ENCODE data around the gene TTN. TPM values are rescaled to one million over a fixed set of nuclear protein-coding genes. Genes with fewer than 3 reads are reported as not detected.

Gene TTN
- total and polyA plus RNA-seq, 8 donors, result 0.96 to 13.8 (median 8.3) TPM

GRCh38 chr2:178845566-178846457 is 38.6 kb upstream of the TTN start:
- H3K27me3 ChIP-seq, result no peaks in the 10 kb centered on the region
- H3K36me3 ChIP-seq, result peaks cover 0 to 10% (median 0%) of the 10 kb centered on the region in 3 donors
- TF ChIP-seq, protein P1, sequence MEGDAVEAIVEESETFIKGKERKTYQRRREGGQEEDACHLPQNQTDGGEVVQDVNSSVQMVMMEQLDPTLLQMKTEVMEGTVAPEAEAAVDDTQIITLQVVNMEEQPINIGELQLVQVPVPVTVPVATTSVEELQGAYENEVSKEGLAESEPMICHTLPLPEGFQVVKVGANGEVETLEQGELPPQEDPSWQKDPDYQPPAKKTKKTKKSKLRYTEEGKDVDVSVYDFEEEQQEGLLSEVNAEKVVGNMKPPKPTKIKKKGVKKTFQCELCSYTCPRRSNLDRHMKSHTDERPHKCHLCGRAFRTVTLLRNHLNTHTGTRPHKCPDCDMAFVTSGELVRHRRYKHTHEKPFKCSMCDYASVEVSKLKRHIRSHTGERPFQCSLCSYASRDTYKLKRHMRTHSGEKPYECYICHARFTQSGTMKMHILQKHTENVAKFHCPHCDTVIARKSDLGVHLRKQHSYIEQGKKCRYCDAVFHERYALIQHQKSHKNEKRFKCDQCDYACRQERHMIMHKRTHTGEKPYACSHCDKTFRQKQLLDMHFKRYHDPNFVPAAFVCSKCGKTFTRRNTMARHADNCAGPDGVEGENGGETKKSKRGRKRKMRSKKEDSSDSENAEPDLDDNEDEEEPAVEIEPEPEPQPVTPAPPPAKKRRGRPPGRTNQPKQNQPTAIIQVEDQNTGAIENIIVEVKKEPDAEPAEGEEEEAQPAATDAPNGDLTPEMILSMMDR (IDR thresholded peaks at IDR 0.05), result no peak
- no peaks in the 10 kb centered on the region for H3K9me3 ChIP-seq
- FAIRE-seq (no peak), ATAC-seq (no peak), DNase-seq (no peak)
- intact Hi-C loops (cut with DNase I), result no loop called here
- WGBS, 2 donors, result 69 to 73% methylated on average over 2 of the region's 2 CpGs
- no peaks in the 10 kb centered on the region for H3K4me1 ChIP-seq
- no peak overlapping the region for H3K27ac ChIP-seq
- no peak overlapping the region for H3K4me3 ChIP-seq

DNA sequence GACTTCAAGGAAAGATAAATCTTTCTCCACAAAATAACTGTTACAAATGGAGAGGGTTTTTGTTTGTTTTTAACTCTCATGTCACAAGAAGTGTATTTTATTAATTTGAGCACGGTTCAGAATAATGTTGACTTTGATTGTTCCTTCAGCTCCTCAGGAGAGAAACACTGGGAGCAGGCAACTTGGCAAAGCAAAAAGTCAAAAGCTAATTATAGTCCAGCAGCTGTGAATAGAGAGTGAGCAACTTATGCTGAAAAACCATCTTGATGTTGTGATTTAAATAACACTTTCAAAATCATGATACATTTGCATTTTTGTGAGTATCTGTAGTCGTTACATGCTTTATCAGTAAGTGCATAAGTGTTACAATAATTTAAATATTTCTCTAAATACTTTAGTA is 37.5 kb upstream of the TTN start:
- no peaks in the 10 kb centered on the region for H3K27me3 ChIP-seq
- FAIRE-seq (no peak), DNase-seq (no peak), ATAC-seq (no peak)
- H3K36me3 ChIP-seq, result peaks cover 0 to 10% (median 0%) of the 10 kb centered on the region in 3 donors
- TF ChIP-seq, protein P1 (IDR thresholded peaks at IDR 0.05), result no peak
- H3K27ac ChIP-seq, result no peak overlapping the region
- WGBS, 2 donors, result 74 to 76% methylated on average over 2 of the region's 2 CpGs
- intact Hi-C loops (cut with DNase I), result no loop called here
- H3K9me3 ChIP-seq, result no peaks in the 10 kb centered on the region
- no peaks in the 10 kb centered on the region for H3K4me1 ChIP-seq
- H3K4me3 ChIP-seq, result no peak overlapping the region

DNA sequence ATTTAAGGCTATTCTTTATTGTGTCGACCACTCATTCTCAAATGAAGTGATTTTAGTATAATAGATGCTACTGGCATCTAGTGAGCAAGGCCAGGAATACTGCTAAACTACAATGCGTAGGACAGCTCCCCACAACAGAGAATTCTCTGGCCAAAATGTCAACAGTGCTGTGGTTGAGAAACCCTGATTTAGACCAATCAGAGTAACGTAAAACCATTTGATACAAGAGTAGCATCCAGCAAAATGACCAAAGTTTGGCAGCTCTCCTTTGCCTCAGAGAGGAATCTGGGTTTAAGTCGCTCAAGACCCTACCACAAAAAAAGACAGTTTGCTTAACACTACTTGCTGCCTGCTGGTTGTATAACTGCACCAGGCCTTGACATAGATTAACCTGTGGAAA is 37.0 kb upstream of the TTN start:
- Histone ChIP-seq H3K36me3 (peaks cover 0 to 10% (median 0%) of the 10 kb centered on the region in 3 donors), H3K9me3 (no peaks in the 10 kb centered on the region), H3K4me1 (no peaks in the 10 kb centered on the region), H3K4me3 (no peak overlapping the region), H3K27me3 (no peaks in the 10 kb centered on the region), H3K27ac (no peak overlapping the region)
- ATAC-seq, result no peak
- TF ChIP-seq, protein P1 (IDR thresholded peaks at IDR 0.05), result no peak
- DNase-seq, result no peak
- intact Hi-C loops (cut with DNase I), result no loop called here
- FAIRE-seq, result no peak
- 92 to 94% methylated on average over 4 of the region's 4 CpGs for WGBS, 2 donors

GRCh38 chr2:178843697-178844096 is 36.5 kb upstream of the TTN start:
- DNase-seq (no peak), ATAC-seq (no peak), FAIRE-seq (no peak)
- Histone ChIP-seq H3K27ac (no peak overlapping the region), H3K4me3 (no peak overlapping the region), H3K27me3 (no peaks in the 10 kb centered on the region), H3K36me3 (peaks cover 0 to 10% (median 0%) of the 10 kb centered on the region in 3 donors), H3K9me3 (no peaks in the 10 kb centered on the region), H3K4me1 (no peaks in the 10 kb centered on the region)
- intact Hi-C loops (cut with DNase I), result no loop called here
- TF ChIP-seq, protein P1 (IDR thresholded peaks at IDR 0.05), result no peak
- WGBS, 2 donors, result 87 to 89% methylated on average over 1 of the region's 1 CpG

GRCh38 chr2:178836807-178837206 is 29.6 kb upstream of the TTN start:
- ATAC-seq, result no peak
- 67 to 69% methylated on average over 4 of the region's 4 CpGs for WGBS, 2 donors
- H3K36me3 ChIP-seq, result peaks cover 0 to 8% (median 0%) of the 10 kb centered on the region in 3 donors
- intact Hi-C loops (cut with DNase I), result no loop called here
- no peak overlapping the region for H3K4me3 ChIP-seq
- no peak for FAIRE-seq
- H3K9me3 ChIP-seq, result no peaks in the 10 kb centered on the region
- no peak overlapping the region for H3K27ac ChIP-seq
- DNase-seq, result no peak
- H3K4me1 ChIP-seq, result no peaks in the 10 kb centered on the region
- no peaks in the 10 kb centered on the region for H3K27me3 ChIP-seq
- TF ChIP-seq, protein P1 (IDR thresholded peaks at IDR 0.05), result no peak
